ENCODE data around the gene SERTAD1.
"Not testable (repeated sequence)": the region's sequence is repeated elsewhere in the genome, so short reads cannot be mapped to it uniquely, and the experiment has no call there.

The SERTAD1 gene

GRCh38 chr19:40450664-40451063 lies 24.9 kb upstream of the SERTAD1 start:
- DNase-seq = no peak

- DNase-seq = no peak
Measured at GRCh38 chr19:40449506-40449905, 23.7 kb upstream of the SERTAD1 start.

- DNase-seq = no peak
Measured at GRCh38 chr19:40446263-40446784, 20.5 kb upstream of the SERTAD1 start.

- no peak for DNase-seq
Measured at GRCh38 chr19:40445780-40446262, 20.0 kb upstream of the SERTAD1 start.

GRCh38 chr19:40444825-40445312 lies 19.1 kb upstream of the SERTAD1 start:
- DNase-seq = no peak

- DNase-seq = peak; percentile 95 to 96
Measured at GRCh38 chr19:40444000-40444824, 18.4 kb upstream of the SERTAD1 start, which contains the start of gene SERTAD3. Gene SERTAD3, minus strand, starts transcription at chr19:40444335. Its CDS starts 2,255 bp downstream, at chr19:40442080.

GRCh38 chr19:40443131-40443999 lies 17.6 kb upstream of the SERTAD1 start:
- DNase-seq = peak; percentile 100

GRCh38 chr19:40442328-40443130 lies 16.7 kb upstream of the SERTAD1 start:
- no peak for DNase-seq

- DNase-seq = no peak
Measured at GRCh38 chr19:40441719-40442253, 16.0 kb upstream of the SERTAD1 start.

- DNase-seq = no peak
Measured at GRCh38 chr19:40438284-40438683, 12.5 kb upstream of the SERTAD1 start.

- peak; percentile 54 to 70 for DNase-seq
Measured at GRCh38 chr19:40433391-40434216, 7.8 kb upstream of the SERTAD1 start.

- not testable (repeated sequence) for DNase-seq
Measured at GRCh38 chr19:40432760-40433159, 7.0 kb upstream of the SERTAD1 start.

GRCh38 chr19:40431698-40432097 lies 5.9 kb upstream of the SERTAD1 start:
- no peak for DNase-seq

- DNase-seq = not testable (repeated sequence)
Measured at GRCh38 chr19:40430242-40430641, 4.5 kb upstream of the SERTAD1 start.

GRCh38 chr19:40428197-40428596 lies 2.4 kb upstream of the SERTAD1 start:
- not testable (repeated sequence) for DNase-seq

- no peak for DNase-seq
Measured at GRCh38 chr19:40424637-40425449, 949 bp downstream of the SERTAD1 start.

- no peak for DNase-seq
Measured at GRCh38 chr19:40423938-40424337, 1.9 kb downstream of the SERTAD1 start.

- no peak for DNase-seq
Measured at GRCh38 chr19:40422748-40423566, 2.8 kb downstream of the SERTAD1 start.

Measured in CD4-positive, alpha-beta T cell treated with Interleukin-4 for 1 hour (primary cell).